SK-N-DZ (cell line): Measurements from ENCODE around the gene VWF.

ENCODE experiments used
- DNase-seq: peaks from one replicate; pipeline ENCODE4 v3.0.0-alpha.2; 2015; ENCODE audit warnings: low spot score

Gene VWF

DNA sequence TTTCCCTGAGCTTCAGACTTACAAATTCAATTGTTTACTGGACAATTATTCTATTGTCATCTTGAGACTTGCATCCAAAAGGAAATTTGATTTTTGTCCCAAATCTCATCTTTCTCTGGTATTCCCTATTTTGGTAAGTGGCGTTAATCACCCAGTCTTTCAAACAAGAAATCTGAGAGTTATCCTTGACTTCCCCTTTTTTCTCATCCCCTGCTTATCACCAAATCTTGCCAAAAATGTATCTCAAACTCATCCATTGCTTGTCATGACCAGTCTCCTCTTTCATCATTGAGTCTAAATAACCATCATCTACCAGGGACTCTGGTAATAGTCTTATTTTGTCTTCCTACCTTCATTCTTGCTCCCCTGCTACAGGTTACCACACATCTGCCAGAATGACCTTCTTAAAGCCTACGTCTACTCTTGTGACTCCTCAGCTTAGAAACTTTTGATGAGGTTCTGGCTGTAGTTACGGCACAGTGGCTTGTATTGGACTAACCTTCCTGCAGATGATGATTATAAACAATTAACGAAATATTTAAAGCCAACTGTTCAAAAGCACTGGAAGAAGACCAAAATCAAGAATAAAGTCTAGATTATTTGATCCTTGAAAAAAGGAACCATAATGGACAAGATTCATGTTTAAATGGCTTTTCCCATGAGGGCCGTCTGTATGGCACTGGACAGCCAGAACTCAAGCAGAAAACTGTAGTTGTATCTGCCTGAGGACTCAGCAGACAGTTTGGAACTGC is 170.5 kb downstream of the VWF start:
- DNase-seq = no peak

- no peak for DNase-seq
These were observed 172.4 kb downstream of the VWF start for GRCh38 chr12:5952031-5952430.

GRCh38 chr12:5948696-5949095 is 175.8 kb downstream of the VWF start:
- no peak for DNase-seq

GRCh38 chr12:5947006-5947405 is 177.5 kb downstream of the VWF start:
- DNase-seq = no peak

DNA sequence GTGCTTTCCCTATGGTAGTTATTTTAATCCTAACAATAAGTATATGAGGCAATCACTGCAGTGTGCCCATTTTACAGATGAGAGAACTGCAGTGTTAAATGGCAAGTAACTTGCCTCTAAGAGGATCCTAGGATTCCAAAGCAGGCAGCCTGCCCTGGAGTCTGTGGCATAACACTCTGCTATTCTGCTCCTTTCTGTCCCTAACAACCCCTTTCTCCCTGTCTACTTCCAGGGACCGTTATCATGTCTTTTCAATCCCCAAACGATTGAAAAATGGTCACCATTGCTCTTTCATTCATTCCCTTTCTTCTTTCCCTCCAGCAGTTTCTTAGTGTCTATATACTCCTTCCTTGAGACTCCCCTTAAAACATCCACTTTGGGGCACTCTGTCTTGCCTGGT is 178.1 kb downstream of the VWF start:
- no peak for DNase-seq

DNA sequence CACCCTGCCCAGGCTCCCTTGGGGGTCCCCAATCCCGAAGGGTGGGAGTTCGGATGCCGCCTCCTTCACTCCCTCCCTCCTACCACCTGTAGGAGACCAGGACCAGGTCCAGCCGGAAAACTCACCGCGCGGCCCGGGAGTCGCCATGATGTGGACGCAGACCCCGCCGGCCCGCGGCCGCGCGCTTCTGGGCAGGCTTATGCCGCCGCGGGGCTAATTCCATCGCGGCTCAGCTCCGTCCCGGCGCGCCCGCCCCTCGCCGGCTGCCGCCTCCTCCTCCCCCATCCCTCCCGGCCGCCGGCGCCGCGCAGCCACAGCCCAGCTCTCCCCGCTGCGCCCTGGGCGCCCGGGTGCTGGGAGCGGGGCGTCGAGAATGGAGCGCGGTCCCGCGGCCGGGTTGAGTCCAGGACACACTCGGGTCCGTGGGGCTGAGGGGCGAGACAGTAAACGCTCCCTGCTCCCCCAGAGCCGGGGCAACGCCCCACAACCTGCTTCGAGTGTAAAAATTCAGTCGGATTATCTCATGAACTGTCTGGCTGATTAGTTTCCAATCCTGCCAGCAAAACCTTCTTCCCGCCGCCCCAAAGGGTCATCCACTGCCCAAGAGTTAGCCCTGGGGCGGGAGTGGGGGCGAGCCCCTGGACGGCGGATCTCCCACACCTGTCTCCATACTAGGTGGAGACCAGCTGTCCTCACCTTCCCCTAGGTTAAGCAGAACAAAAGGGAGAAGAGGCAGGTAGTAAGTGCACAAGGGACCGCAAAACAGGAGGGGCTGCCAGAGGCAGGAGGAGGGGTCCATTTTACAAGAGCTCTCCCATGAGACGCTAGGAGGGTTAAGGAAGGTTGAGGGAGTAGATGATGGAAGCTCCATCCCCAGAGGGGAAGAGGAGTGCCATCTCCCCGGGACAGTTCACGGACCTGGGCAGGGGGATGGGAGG is 179.1 kb downstream of the VWF start, which contains the start of gene ANO2:
Gene ANO2, minus strand, starts transcription at position 189 of the 938 bp plus-strand sequence. Its CDS starts 42 bp downstream, at position 147.
- no peak for DNase-seq

DNA sequence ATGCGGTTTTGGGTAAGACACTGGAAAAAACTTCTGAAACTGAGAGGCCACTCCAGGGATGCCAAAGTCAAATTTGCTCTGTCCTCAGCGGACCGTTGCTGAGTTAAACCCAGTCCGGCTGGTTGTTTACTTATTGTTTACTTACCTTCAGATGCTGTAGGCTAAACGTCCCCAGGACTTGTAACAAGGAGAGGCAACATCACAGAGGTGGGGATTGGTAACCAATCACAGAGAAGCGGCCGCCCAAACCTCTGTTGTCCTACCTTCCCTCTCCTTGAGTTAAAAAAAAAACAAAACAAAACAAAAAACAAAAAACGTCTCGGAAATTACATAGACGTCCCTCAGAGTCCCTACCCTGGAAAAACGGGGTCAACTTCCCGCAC is 179.8 kb downstream of the VWF start:
- no peak for DNase-seq

GRCh38 chr12:5944053-5944452 is 180.4 kb downstream of the VWF start:
- no peak for DNase-seq

DNA sequence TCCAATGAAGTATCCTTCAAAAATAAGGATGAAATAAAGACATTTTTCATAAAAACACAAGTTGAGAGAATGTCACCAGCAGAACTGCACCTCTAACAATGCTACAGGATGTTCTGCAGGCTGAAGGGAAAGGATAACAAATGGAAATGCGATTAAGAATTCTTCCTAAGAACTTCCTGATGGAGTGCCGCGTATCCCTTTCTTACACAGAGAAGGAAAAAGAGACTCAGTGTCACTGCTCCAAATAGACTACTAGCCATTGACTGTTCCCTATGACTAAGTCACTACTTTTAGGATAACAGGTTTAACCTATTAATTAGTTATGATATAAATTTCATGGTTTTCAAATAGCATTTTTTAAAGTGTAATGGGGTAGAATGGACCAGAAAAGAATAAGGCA is 182.6 kb downstream of the VWF start:
- DNase-seq = no peak

DNA sequence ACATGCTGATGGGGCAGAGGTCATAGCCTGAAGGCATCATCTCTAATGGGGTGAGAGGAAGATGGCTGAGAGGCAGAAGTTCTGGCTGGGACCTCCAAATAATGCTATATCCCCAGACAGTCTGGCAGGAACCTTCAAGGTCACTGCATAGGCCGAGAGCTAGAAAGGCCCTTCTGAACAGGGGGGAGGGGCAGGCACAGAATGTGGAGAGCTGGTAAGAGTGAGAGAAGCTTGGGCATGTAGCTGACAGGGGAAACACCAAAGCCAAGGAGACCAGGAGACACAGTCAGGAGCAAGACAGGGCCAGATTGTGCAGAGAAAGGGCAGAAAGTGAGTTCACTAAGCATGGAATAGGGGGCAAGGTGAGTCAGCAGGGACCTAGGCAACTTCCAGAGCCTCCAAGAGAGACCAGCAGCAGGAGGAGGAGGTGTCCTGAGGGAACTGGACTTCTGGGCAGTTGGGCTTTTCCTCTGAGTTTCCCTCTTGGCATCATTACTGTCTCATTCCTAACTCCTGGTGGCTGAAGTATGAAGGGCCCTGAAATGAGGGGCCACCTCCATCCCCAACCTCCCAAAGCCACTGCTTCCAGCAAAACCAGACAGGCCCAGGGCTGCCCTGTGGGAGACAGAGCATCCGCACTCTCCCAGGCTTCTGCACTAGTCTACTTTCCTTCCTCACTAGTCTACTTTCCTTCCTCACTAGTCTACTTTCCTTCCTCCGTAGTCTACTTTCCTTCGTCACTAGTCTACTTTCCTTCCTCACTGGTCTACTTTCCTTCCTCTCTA is 196.5 kb downstream of the VWF start:
- DNase-seq = no peak

DNA sequence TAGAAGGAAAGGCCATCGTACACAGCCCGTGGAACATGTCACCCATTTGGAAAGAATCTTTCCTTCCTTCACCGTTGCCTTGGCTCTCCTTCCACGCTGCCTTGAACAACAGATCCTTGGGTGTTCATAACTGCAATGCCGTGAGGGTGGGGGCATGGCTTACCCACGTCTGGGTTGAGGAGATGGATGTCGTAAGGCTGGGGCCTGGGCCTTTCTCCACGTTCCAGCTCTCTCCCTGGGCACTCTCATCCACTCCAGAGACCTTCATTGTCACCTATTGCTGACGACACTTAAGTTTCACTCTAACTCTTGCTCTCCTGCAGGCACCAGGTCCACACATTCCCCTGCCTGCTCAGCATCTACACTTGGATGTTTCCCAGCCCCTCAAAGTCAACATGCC is 198.8 kb downstream of the VWF start:
- DNase-seq = no peak

DNA sequence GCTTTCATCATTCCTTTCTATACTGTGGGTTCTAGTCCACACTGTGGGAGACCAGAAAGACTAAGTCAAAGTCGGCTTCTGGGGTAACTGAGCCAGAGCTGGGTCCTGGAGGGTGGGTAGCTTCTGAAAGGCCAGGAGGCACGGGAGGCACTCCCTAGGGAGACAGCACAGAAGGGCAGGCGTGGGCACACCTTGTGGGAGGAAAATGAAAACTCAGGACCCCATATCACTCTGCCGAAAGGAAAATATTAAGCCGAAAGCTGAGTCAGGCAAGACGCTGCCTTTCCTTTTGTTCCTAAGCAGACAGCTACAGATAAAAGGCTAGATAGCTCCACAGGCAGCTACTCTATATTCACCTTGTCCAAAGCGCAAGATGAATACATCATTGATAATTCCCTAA is 200.1 kb downstream of the VWF start:
- no peak for DNase-seq

- no peak for DNase-seq
These were observed 200.7 kb downstream of the VWF start for GRCh38 chr12:5923751-5924150.

DNA sequence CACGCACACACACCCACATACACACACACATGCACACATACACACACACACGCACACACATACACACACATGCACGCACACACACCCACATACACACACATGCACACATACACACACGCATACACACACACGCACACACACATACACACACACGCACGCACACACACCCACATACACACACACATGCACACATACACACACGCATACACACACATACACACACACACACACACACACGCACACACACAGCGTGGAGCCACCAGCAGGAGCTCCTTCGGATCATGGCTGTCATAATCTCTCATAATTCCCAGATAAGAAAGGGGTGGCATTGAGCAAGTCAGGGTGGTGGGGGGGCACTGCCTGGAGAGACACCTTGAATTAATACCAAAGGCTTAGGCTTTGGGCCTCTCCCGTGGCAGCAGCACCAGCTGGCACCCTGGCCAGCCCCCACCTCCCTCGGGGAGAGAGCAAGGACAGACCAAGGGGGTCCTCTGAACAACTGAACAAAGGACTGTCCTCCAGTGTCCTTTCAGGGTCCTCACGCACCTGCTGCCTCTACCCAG is 201.3 kb downstream of the VWF start:
- no peak for DNase-seq

GRCh38 chr12:5921966-5922899 is 202.2 kb downstream of the VWF start:
- no peak for DNase-seq

DNA sequence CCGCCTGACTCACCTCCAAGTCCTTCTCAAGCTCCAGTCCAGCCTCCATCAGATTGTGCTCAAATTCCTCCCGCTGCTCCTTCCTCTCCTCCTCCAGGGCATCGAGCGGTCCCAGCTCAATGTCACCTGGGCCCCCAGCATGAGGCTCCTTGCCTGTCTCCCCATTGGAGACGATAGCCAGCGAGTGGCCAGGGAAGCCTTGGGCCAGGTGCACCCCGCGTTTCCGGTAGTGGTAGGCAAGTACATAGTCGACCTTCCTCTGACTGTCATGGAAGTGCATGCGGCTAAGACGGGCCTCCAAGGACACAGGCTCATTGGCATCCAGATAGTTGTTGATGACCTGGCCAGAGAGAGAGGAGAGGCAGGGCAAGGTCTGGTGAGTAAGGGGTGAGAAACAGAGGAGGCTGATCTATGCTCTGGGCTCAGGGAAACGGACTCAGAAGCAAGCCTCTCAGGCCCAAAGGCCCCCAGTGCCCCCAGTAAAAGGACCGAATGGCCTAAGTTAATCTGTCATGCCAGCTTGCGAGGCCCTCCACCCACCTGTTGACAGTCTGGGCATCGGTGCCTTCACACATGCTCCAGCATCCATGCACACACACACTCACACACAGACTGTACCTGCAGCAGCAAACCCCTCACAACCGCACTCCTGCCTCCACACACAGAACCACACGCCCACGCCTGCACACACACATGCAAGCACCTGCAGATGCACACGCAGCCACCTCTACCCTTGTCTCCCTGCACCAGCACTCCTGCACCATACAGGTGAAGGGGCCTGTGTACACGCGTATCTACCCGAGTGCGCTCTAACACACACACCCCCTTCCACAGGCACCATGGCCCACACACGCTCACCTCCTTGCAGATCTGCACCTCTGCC is 203.2 kb downstream of the VWF start:
- no peak for DNase-seq

- DNase-seq = no peak
These were observed 207.6 kb downstream of the VWF start for GRCh38 chr12:5916785-5917290.

DNA sequence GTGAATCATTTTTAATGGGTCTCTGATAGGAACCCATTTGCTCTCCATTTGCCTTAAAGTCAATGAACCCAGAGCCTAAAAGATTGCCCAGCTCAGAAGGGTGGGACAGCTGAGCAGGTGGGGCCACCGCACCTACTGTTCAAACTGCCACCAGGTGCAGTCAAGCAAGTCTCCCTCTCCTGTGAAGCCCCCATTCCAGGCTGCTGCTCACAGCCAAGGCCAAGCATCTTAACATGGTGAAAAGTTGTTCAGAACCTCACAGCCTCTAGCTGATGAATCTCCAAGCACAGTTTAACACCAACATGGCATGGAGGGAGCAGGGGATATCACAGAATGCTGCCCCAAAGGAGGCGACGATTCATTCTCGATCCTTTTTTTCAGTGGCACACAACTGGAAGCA is 209.0 kb downstream of the VWF start:
- no peak for DNase-seq
